ENCODE data around the gene RGS5.
"Not testable (repeated sequence)": the region's sequence is repeated elsewhere in the genome, so short reads cannot be mapped to it uniquely, and the experiment has no call there.

RGS5 gene, protein sequence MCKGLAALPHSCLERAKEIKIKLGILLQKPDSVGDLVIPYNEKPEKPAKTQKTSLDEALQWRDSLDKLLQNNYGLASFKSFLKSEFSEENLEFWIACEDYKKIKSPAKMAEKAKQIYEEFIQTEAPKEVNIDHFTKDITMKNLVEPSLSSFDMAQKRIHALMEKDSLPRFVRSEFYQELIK

DNA sequence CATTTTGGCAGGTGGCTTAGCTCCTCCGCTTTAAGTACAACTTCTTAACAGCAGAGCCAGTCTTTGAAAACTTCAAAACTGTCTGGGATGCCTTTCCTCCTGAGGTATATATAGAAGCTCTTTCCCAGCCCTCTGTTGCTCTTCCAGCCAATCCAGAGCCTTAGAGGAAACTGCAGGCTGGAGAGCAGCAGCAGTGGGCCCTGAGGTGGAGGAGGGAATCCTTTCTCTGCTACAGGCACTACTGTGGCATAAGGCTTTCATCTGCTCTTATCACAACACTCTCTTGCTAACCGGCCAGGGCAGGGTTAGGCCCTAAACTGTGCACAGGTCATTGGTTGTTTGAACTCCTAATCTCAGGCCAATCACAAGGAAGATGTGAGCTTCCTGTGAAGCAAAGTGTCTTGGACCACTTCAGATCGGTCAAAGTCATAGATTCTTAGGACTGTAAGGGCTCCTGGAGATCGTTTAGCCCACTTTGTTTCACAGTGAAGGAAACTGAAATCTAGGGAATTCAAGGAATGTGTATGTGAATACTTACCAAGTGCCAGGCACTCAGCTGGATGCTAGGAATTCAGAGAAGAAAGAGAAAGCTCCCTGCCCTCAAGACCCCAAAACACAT, at the start of gene RGS5:
Gene RGS5, minus strand, starts transcription at position 84 of the 619 bp plus-strand sequence. Its CDS starts 81 bp downstream, at position 3.
- DNase-seq: no peak

GRCh38 chr1:163250382-163250974, 47.8 kb upstream of the RGS5 start:
- no peak for DNase-seq

- DNase-seq: no peak
Observed at GRCh38 chr1:163248064-163248463, 45.3 kb upstream of the RGS5 start.

DNA sequence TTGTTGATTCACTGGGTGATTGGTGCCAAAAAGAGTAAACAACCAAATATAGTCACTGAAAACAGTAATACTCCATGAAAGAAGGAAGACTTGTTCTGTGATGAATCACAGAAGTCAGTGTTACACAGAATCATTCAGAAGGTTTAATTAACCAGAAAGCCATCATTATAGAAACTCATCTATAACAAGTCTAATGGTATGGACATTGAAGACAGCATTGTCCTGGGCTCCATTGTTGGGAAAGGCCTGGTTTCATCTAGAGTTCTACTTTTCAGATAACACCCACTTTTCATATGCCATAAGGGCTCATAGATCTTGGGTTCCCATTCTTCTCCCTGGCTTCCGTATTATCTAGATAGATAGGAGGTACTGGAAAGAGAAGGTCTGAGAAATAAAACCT, 41.9 kb upstream of the RGS5 start:
- DNase-seq: not testable (repeated sequence)

DNA sequence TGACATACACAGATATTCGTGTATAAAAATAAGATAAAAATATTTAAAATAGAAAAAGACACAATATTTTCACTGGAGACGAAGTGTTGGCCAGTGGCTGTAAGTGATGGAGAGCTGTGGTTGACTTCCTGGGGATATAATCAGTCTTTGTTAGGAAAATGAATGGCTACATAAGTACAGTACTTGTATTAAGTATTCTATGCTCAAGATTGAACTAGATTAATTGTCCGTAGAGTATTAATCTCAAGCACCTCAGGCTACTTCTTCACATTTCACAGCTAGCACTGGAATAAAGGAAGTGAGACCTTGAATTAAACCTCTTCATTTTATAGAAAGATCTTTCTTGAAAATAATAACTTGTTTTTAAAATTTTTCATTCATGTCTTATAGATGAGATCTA, 39.0 kb upstream of the RGS5 start:
- no peak for DNase-seq

DNA sequence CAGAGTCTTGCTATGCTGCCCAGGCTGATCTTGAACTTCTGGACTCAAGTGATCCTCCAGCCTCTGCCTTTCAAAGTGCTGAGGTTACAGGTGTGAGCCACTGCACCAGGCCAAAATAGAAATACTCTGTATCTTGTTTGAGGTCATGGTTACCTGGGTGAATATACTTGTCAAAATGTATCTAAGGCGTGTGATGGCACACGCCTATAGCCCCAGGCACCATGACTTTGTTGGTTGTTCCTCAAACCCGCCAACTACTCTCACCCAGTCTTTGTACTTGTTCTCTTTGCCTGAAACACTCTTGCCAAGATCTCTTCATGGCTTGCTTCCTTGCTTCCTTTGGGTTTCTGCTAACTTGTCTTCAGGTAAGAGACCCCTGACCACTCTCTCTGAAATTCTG, 38.0 kb upstream of the RGS5 start:
- no peak for DNase-seq

GRCh38 chr1:163233643-163234042, 30.9 kb upstream of the RGS5 start:
- not testable (repeated sequence) for DNase-seq

GRCh38 chr1:163231385-163231784, 28.7 kb upstream of the RGS5 start:
- DNase-seq: no peak

DNA sequence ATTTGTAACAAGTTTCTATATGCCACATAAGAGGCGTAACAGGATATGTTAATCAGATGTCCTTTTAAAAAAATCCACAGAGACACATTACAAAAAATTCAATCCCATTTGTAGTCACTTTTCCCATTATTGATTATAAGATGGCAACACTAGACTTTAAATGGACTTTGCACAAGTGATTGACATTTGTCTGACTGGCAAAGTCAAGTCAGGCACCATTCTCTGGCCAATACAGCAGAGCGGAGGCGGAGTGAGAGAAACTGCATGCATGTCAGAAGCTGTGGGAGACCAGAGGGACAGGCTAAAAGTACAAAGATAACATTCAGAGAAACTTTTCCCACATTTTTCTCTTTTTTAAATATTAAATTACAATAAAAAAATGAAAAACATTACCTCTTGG, 28.1 kb upstream of the RGS5 start:
- DNase-seq: no peak

DNA sequence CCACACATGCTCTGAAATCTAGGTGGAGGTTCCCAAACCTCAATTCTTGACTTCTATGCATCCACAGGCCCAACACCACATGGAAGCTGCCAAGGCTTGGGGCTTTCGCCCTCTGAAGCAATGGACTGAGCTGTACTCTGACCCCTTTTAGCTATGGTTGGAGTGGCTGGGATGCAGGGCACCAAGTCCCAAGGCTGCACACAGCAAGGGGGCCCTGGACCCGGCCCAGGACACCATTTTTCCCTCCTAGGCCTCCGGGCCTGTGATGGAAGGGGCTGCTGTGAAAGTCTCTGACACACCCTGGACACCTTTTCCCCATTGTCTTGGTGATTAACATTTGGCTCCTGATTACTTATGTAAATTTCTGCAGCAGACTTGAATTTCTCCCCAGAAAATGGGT, 25.6 kb upstream of the RGS5 start:
- not testable (repeated sequence) for DNase-seq

DNA sequence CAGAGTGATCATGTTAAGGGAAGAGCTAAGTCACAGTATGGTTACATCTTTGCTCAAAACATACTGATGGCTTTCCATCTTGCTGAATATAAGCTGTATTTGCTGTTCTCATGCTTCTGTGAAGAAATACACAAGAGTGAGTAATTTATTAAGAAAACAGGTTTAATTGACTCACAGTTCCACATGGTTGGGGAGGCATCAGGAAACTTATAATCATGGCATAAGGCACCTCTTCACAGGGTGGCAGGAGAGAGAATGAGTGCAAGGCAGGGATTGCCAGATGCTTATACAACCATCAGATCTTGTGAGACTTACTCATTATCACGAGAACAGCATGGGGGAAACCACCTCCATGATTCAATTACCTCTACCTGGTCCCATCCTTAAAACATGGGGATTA, 24.4 kb upstream of the RGS5 start:
- DNase-seq: no peak

DNA sequence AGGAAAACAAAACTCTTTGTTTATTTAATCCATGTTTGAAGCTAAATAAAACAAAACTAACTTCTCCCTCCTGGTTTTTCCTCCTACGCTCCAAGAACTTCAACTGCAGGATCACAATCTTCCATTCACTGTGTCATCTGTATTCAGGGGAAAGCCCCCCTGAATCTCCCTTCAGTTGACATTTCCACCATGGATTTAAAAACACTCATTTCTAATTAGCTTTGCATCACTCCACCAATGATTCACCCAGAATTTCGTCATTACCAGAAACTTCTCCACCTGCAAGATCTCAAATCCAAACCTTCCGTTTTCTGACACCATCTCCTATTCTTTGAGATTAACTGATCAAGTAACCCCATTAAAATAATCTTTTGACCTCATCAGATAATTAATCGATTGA, 10.9 kb upstream of the RGS5 start:
- DNase-seq: no peak

DNA sequence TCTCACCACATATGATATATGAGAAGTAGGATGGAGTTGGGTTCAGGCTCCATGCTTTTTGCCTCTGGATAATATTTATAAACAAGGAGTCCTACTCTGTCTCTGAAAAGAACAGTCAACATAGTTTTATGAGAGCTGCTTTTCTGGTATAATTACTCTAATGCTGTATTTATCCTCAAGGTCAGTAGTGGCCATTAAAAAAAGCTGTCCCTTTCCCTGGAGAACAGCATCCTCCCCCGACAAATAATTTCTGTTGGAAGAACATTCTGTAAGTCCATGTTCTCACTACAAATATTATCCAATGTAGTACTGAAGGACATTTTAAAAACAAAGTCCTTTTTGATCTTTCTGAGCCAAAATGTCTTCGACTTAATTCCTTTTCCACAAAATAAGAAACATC, 9.0 kb upstream of the RGS5 start:
- DNase-seq: no peak

GRCh38 chr1:163205513-163205912, 2.8 kb upstream of the RGS5 start:
- no peak for DNase-seq

DNA sequence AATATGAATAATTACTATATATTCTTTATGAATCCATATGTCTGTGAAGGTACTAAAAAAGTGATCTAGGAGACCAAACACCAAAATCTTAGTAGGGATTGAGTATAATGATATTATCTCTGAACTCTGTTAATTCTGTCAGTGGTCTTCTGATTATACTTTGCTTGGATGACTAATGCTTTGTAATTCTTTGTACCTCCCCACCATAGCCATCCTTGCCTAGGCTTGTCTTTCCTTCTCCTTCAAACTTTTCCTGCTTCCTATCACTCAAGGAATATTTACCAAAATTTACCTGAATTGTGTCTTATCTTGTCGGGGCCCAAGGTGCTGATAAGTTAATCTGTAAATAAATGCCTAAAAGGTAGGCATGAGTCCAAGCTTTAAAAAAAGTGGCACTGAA, 845 bp upstream of the RGS5 start:
- DNase-seq: no peak

DNA sequence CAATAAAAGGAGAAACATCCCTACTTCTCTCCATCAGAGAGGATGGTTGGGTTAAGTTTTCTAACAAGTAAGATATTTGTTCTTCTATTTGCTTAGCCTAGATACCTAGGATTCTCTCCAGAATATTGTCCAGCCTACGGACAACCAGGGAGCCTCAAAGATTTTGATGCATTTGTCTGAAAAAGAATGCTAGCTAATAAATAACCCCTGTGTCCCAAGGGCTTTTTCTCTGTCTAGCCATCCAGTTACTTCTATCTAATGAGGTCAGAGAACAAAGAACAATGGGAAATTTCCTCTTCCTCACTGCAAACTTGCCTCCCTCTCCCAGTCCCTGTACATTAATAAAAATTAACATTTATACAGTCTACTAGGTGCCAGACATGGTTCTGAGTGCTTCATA, 810 bp downstream of the RGS5 start:
- no peak for DNase-seq

DNA sequence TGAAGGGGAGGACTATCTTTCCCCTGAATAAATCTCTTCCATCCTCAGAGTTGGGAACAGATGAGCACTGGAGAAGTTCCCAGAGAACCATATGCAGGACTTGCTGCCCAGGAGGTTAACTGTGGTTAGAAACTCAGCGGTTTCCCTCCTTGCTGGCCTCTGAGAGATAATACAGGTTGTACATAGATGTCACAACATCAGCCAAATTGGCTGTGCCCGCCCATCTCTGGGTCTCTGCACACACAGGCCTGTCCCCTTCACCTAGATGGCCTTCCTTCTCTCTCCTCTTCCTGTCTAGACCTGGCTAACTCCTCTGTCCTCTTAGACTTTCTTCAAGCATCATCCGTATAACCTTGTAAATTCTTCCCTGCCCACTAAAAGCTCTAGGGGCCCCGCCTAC, 5.7 kb downstream of the RGS5 start:
- DNase-seq: no peak

DNA sequence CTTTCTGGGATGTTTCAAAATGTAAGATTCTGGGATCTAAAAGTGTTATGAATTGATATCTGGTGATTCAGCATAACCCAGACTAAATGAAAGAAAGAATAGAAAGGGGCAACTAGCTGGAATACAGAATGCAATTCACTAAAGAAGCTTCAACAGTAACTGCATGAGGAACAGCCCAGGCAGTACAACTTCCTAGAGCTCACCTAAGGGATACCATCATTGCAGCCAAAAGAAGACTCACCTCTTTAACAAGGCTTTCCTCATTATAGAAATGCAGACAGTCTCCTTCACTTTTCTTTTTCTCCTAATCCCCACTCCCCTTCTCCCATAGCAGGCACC, 6.3 kb downstream of the RGS5 start:
- no peak for DNase-seq

GRCh38 chr1:163195728-163196448, 6.8 kb downstream of the RGS5 start:
- DNase-seq: no peak

GRCh38 chr1:163191301-163191700, 11.4 kb downstream of the RGS5 start:
- DNase-seq: no peak

DNA sequence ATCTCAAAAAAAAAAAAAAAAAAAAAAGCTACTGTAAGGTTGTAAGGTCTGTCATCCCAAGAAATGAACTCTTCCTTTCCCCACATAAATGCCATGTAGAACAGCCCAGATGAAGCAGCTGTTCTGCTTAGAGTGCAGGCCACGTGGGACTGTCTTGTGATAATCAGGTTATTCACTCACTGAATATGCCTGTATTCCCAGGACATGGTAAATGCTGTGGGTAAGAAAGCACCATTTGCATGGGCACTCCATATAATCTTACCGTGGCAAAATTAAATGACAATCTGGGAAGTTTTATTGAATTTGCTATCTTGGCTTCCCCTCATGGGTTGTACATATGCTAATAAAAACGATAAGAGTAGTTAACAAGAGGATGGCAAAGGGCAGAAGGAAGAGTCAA, 13.8 kb downstream of the RGS5 start:
- no peak for DNase-seq

- no peak for DNase-seq
Observed at GRCh38 chr1:163187849-163188248, 14.9 kb downstream of the RGS5 start.

GRCh38 chr1:163186862-163187261, 15.9 kb downstream of the RGS5 start:
- DNase-seq: no peak

- no peak for DNase-seq
Observed at GRCh38 chr1:163182330-163182949, 20.3 kb downstream of the RGS5 start.

All from stimulated activated naive CD4-positive, alpha-beta T cell treated with Interleukin-2 at 50 U/mL for 16 hours (primary cell).